Fibroblast of lung (primary cell): ENCODE results near the gene CCNF.

Source experiments
- EZH2 ChIP-seq: IDR thresholded peaks from 2 replicates; pipeline ENCODE4 v1.5.1; 2012; ENCODE audit warnings: low read length, control low read depth, mild to moderate bottlenecking; ENCODE audit errors: missing control alignments
- TF ChIP-seq, protein P1 (sequence below), 2 donors: IDR thresholded peaks in 1 of 2; conservative IDR thresholded peaks in 1 of 2; 1 replicate in 1 of 2; 2 replicates in 1 of 2; pipeline ENCODE4 v1.5.1; 2011 to 2012; ENCODE audit warnings: low read length in 2 of 2, control low read depth in 1 of 2, inconsistent platforms in 1 of 2, low read depth in 1 of 2, mild to moderate bottlenecking in 1 of 2

DNA sequence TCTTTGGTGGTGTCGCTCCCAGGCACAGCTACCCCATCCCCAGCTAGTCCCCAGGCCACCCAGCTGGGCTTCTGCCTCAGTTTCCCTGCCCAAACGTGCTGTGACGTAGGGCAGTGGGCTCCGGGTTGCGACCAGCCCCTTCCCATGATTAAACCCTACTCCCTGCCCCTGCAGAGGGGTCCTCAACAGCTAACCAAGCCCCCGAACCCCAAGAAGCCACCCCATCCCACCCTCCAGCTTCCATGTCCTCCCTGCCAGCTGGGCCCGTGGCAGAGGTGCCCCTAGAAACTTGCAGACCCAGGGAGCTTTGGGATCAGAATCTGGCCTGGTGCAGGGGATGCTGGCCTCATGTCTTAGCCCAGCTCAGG, 41.0 kb downstream of the CCNF start:
- TF ChIP-seq, protein P1, sequence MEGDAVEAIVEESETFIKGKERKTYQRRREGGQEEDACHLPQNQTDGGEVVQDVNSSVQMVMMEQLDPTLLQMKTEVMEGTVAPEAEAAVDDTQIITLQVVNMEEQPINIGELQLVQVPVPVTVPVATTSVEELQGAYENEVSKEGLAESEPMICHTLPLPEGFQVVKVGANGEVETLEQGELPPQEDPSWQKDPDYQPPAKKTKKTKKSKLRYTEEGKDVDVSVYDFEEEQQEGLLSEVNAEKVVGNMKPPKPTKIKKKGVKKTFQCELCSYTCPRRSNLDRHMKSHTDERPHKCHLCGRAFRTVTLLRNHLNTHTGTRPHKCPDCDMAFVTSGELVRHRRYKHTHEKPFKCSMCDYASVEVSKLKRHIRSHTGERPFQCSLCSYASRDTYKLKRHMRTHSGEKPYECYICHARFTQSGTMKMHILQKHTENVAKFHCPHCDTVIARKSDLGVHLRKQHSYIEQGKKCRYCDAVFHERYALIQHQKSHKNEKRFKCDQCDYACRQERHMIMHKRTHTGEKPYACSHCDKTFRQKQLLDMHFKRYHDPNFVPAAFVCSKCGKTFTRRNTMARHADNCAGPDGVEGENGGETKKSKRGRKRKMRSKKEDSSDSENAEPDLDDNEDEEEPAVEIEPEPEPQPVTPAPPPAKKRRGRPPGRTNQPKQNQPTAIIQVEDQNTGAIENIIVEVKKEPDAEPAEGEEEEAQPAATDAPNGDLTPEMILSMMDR (conservative IDR thresholded peaks at IDR 0.05 in 1 of 2, IDR thresholded peaks at IDR 0.05 in 1 of 2; ENCODE audit: low read depth in 1 of 2, low read length in 2 of 2) = no peak
- no peak for TF ChIP-seq EZH2
